HL-60 (cell line): ENCODE results near the gene KLF18.

Source experiments
- DNase-seq, 2 experiments: peaks; one replicate each; pipeline ENCODE4 v3.0.0-alpha.2; 2010 to 2020; ENCODE audit warnings: low read depth in 1 of 2, low spot score in 1 of 2
- H3K27ac ChIP-seq: fragments of 250-450 bp; sonication (Bioruptor Pico); replicated peaks from 2 replicates; pipeline ENCODE4 v1.5.1; 2020; ENCODE audit warnings: mild to moderate bottlenecking, moderate library complexity
- H3K27me3 ChIP-seq: fragments of 250-450 bp; sonication (Bioruptor Pico); 2 replicates; pipeline ENCODE4 v1.5.1; 2021; ENCODE audit warnings: mild to moderate bottlenecking, moderate library complexity; ENCODE audit not compliant: insufficient read depth, poor library complexity, severe bottlenecking
- H3K4me3 ChIP-seq: replicated peaks from 2 replicates; pipeline ENCODE4 v1.5.1; 2011; ENCODE audit warnings: mild to moderate bottlenecking, control low read depth, low read length; ENCODE audit not compliant: insufficient read depth
- GABPA ChIP-seq: IDR thresholded peaks from 2 replicates; pipeline ENCODE4 v1.6.1; 2012; ENCODE audit warnings: low read depth
- POLR2AphosphoS5 ChIP-seq: IDR thresholded peaks from 2 replicates; pipeline ENCODE4 v1.6.1; 2012; ENCODE audit warnings: low read depth
- REST ChIP-seq: IDR thresholded peaks from 2 replicates; pipeline ENCODE4 v1.6.1; 2012; ENCODE audit warnings: low read depth; ENCODE audit not compliant: insufficient replicate concordance
- SPI1 ChIP-seq: IDR thresholded peaks from 2 replicates; pipeline ENCODE4 v1.6.1; 2012; ENCODE audit warnings: low read depth, mild to moderate bottlenecking, borderline replicate concordance
- TF ChIP-seq, protein P1 (sequence below): IDR thresholded peaks from one replicate; pipeline ENCODE4 v1.5.1; 2011; ENCODE audit warnings: low read length, control low read depth, inconsistent platforms; ENCODE audit not compliant: insufficient read depth

KLF18 gene

GRCh38 chr1:44094047-44094446 lies 47.4 kb downstream of the KLF18 start:
- Histone ChIP-seq H3K4me3 (no peak overlapping the region), H3K27ac (no peak overlapping the region), H3K27me3 (no peaks in the 10 kb centered on the region)
- TF ChIP-seq SPI1 (no peak), POLR2AphosphoS5 (no peak), GABPA (no peak), REST (no peak)
- TF ChIP-seq, protein P1, sequence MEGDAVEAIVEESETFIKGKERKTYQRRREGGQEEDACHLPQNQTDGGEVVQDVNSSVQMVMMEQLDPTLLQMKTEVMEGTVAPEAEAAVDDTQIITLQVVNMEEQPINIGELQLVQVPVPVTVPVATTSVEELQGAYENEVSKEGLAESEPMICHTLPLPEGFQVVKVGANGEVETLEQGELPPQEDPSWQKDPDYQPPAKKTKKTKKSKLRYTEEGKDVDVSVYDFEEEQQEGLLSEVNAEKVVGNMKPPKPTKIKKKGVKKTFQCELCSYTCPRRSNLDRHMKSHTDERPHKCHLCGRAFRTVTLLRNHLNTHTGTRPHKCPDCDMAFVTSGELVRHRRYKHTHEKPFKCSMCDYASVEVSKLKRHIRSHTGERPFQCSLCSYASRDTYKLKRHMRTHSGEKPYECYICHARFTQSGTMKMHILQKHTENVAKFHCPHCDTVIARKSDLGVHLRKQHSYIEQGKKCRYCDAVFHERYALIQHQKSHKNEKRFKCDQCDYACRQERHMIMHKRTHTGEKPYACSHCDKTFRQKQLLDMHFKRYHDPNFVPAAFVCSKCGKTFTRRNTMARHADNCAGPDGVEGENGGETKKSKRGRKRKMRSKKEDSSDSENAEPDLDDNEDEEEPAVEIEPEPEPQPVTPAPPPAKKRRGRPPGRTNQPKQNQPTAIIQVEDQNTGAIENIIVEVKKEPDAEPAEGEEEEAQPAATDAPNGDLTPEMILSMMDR, result no peak
- no peak for DNase-seq

DNA sequence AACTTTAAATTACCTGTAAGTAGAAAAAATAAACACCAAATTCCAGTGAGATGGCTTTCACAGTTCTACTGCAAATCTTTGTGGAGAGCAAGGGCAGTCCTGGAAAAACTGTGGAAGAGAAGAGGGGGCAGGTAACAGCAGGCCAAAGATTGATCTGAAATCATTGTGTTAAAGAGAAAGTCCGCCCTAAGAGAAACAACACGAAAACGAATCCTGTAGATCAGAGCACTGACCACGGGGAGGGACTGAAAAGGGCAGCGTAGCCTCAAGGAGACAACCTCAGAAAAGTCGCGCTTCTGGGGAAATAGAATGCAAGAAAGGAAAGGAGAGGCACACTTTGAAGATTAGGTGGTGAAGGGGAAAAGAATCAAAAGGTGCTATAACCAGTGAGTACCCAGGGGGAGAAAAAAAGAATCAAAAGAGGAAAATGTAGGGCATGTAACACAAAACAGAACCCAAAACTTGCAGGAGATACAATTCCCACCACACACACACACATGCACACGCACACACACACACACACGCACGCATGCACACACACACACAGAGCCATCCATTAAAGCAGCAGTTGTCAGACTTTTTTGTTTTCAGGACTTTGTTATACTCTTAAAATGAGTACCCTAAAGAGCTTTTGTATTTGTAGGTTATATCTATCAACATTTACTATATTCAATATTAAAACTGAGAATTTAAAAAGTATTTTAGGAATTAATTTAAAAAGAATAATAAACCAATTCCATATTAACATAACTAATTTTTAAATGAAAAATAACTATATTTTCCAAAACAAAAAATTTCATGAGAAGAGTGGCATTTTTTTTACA lies 50.8 kb downstream of the KLF18 start:
- no peak overlapping the region for H3K27ac ChIP-seq
- no peak for DNase-seq
- no peaks in the 10 kb centered on the region for H3K27me3 ChIP-seq
- TF ChIP-seq, protein P1, result no peak
- no peak for TF ChIP-seq REST
- TF ChIP-seq GABPA, result no peak
- TF ChIP-seq POLR2AphosphoS5, result no peak
- no peak for TF ChIP-seq SPI1
- no peak overlapping the region for H3K4me3 ChIP-seq

DNA sequence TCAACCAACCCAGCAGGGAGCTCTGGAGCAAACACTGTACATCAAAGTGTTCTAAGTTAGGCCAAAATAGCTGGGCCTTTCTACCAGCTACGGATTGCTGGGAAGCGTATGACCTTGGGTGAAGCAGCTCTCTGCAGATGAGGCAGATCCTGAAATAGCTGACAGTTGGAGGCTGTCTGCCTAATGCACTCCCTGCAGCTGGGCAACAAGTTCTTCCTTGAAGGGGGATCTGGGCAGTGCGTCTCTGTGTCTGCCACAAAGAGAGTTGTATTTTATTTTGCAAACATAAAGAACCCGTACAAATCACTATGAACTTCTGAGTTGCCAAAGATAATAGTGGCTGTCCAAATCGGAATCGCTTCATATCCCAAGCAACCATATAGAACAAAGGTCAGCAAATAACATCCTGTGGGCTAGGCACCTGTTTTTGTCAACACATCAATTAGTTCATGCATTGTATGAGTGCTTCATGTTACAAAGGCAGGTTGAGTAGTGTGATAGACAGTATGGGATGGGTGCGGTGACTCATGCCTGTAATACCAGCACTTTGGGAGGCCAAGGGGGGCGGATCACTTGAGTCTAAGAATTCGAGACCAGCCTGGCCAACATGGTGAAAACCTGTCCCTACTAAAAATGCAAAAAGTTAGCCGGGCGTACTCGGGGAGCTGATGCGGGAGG lies 51.9 kb downstream of the KLF18 start:
- DNase-seq, result no peak
- TF ChIP-seq POLR2AphosphoS5, result no peak
- no peak for TF ChIP-seq SPI1
- no peak for TF ChIP-seq REST
- no peak for TF ChIP-seq GABPA
- TF ChIP-seq, protein P1, result no peak
- H3K4me3 ChIP-seq, result no peak overlapping the region
- no peak overlapping the region for H3K27ac ChIP-seq
- no peaks in the 10 kb centered on the region for H3K27me3 ChIP-seq
